SK-N-SH (cell line): ENCODE measurements around the gene TARS1.

Experiments
- CHD2 ChIP-seq: fragments of 150-350 bp; IDR thresholded peaks from 2 replicates; pipeline ENCODE4 v1.6.1; 2018; ENCODE audit warnings: low read length; ENCODE audit not compliant: partially characterized antibody
- CTCF ChIP-seq: fragments of 200-600 bp; sonication (generic); IDR thresholded peaks from 2 replicates; pipeline ENCODE4 v1.6.1; 2017; ENCODE audit warnings: antibody characterized with exemption, mild to moderate bottlenecking, moderate library complexity
- EP300 ChIP-seq, 2 experiments: IDR thresholded peaks; 2 replicates each; pipeline versions ENCODE4 v1.4.0 to v1.6.1; 2012; ENCODE audit warnings: borderline replicate concordance in 1 of 2, low read depth in 1 of 2, low read length in 1 of 2
- EZH2phosphoT487 ChIP-seq: fragments of 200-600 bp; sonication (generic); IDR thresholded peaks from 2 replicates; pipeline ENCODE4 v1.6.1; 2017; ENCODE audit warnings: low read depth, mixed run types, mild to moderate bottlenecking, antibody characterized with exemption, moderate library complexity, borderline replicate concordance
- GABPA ChIP-seq: IDR thresholded peaks from 2 replicates; pipeline ENCODE4 v1.4.0; 2012; ENCODE audit warnings: low read depth, mild to moderate bottlenecking
- JUND ChIP-seq: IDR thresholded peaks from 2 replicates; pipeline ENCODE4 v1.4.0; 2012
- NFIC ChIP-seq: IDR thresholded peaks from 2 replicates; pipeline ENCODE4 v1.4.0; 2012; ENCODE audit warnings: borderline replicate concordance
- NRF1 ChIP-seq: IDR thresholded peaks from 2 replicates; pipeline ENCODE4 v1.6.1; 2012; ENCODE audit warnings: low read depth, mild to moderate bottlenecking, low read length
- POLR2AphosphoS5 ChIP-seq: IDR thresholded peaks from 2 replicates; pipeline ENCODE4 v1.6.1; 2012; ENCODE audit warnings: low read depth, low read length
- TAF1 ChIP-seq: IDR thresholded peaks from 2 replicates; pipeline ENCODE4 v1.6.1; 2012; ENCODE audit warnings: low read depth, mild to moderate bottlenecking, low read length, moderate library complexity, borderline replicate concordance
- TEAD4 ChIP-seq: IDR thresholded peaks from 2 replicates; pipeline ENCODE4 v1.4.0; 2012; ENCODE audit warnings: mild to moderate bottlenecking, borderline replicate concordance; ENCODE audit not compliant: insufficient read depth
- USF2 ChIP-seq: fragments of 150-350 bp; IDR thresholded peaks from 2 replicates; pipeline ENCODE4 v1.6.1; 2017; ENCODE audit warnings: antibody characterized with exemption, low read length, low read depth, borderline replicate concordance

GRCh38 chr5:33417632-33418031 lies 23.1 kb upstream of the TARS1 start:
- TF ChIP-seq CTCF (no peak), EZH2phosphoT487 (no peak), CHD2 (no peak), TEAD4 (no peak), GABPA (no peak), POLR2AphosphoS5 (no peak), TAF1 (no peak), USF2 (no peak), NFIC (no peak), NRF1 (no peak), EP300 (IDR thresholded peaks at IDR 0.05; ENCODE audit: borderline replicate concordance in 1 of 2, low read depth in 1 of 2, low read length in 1 of 2) (no peak), JUND (no peak)
